Nephron (organoid): Measurements from ENCODE around the gene FGF19.

Experiments used
- H3K27ac Mint-ChIP-seq, 3 experiments: 2 replicates each; pipeline ENCODE4 v1.8.0; 2020; ENCODE audit warnings: mixed read lengths in 3 of 3, mild to moderate bottlenecking in 2 of 3, moderate library complexity in 1 of 3
- H3K27me3 Mint-ChIP-seq: 2 replicates; pipeline ENCODE4 v1.8.0; 2021; ENCODE audit warnings: low read depth, mild to moderate bottlenecking, moderate library complexity, mixed read lengths
- H3K36me3 Mint-ChIP-seq: 2 replicates; pipeline ENCODE4 v1.8.0; 2020; ENCODE audit warnings: low read depth, mixed read lengths
- H3K4me1 Mint-ChIP-seq: 2 replicates; pipeline ENCODE4 v1.8.0; 2020; ENCODE audit warnings: mixed read lengths
- H3K4me3 Mint-ChIP-seq, 3 experiments: 2 replicates each; pipeline ENCODE4 v1.8.0; 2020; ENCODE audit warnings: mild to moderate bottlenecking in 3 of 3, mixed read lengths in 3 of 3, moderate library complexity in 2 of 3
- H3K9me3 Mint-ChIP-seq: 2 replicates; pipeline ENCODE4 v1.8.0; 2020; ENCODE audit warnings: mixed read lengths
- CTCF ChIP-seq, 3 experiments: fragments of 200-600 bp; sonication (generic); IDR thresholded peaks; one replicate each; pipeline ENCODE4 v1.5.0; 2021; ENCODE audit warnings: antibody characterized with exemption in 3 of 3; ENCODE audit not compliant: unreplicated experiment in 3 of 3

The FGF19 gene

GRCh38 chr11:69703768-69704507 lies at the start of gene FGF19:
Gene FGF19, minus strand, starts transcription at chr11:69704022. Its CDS starts 146 bp downstream, at chr11:69703876.
- Mint-ChIP-seq H3K27me3 (peaks cover 86% of the 10 kb centered on the region), H3K27ac (no peak within 1 kb of the TSS), H3K4me3 (peak within 1 kb of the TSS; percentile 71 to 76 (median 73)), H3K36me3 (no peaks in the 10 kb centered on the region), H3K9me3 (no peaks in the 10 kb centered on the region), H3K4me1 (peaks cover 29% of the 10 kb centered on the region)
- no peak for TF ChIP-seq CTCF (IDR thresholded peaks at IDR 0.05; ENCODE audit: unreplicated experiment in 3 of 3)

- TF ChIP-seq CTCF (IDR thresholded peaks at IDR 0.05; ENCODE audit: unreplicated experiment in 3 of 3): no peak
- H3K27ac Mint-ChIP-seq: no peak overlapping the region
- peaks cover 6% of the 10 kb centered on the region for H3K9me3 Mint-ChIP-seq
- no peaks in the 10 kb centered on the region for H3K36me3 Mint-ChIP-seq
- peaks cover 10% of the 10 kb centered on the region for H3K27me3 Mint-ChIP-seq
- no peaks in the 10 kb centered on the region for H3K4me1 Mint-ChIP-seq
- H3K4me3 Mint-ChIP-seq: no peak overlapping the region
Observed at GRCh38 chr11:69752890-69753289, 49.1 kb upstream of the FGF19 start.

GRCh38 chr11:69750875-69751597 lies 47.2 kb upstream of the FGF19 start:
- H3K4me1 Mint-ChIP-seq: no peaks in the 10 kb centered on the region
- H3K4me3 Mint-ChIP-seq: no peak overlapping the region
- H3K27me3 Mint-ChIP-seq: peaks cover 5% of the 10 kb centered on the region
- no peak for TF ChIP-seq CTCF (IDR thresholded peaks at IDR 0.05; ENCODE audit: unreplicated experiment in 3 of 3)
- H3K27ac Mint-ChIP-seq: no peak overlapping the region
- H3K9me3 Mint-ChIP-seq: peaks cover 1% of the 10 kb centered on the region
- H3K36me3 Mint-ChIP-seq: no peaks in the 10 kb centered on the region

GRCh38 chr11:69750108-69750850 lies 46.5 kb upstream of the FGF19 start:
- H3K27ac Mint-ChIP-seq: no peak overlapping the region
- H3K4me1 Mint-ChIP-seq: no peaks in the 10 kb centered on the region
- no peak for TF ChIP-seq CTCF (IDR thresholded peaks at IDR 0.05; ENCODE audit: unreplicated experiment in 3 of 3)
- no peaks in the 10 kb centered on the region for H3K9me3 Mint-ChIP-seq
- no peak overlapping the region for H3K4me3 Mint-ChIP-seq
- H3K36me3 Mint-ChIP-seq: no peaks in the 10 kb centered on the region
- peaks cover 8% of the 10 kb centered on the region for H3K27me3 Mint-ChIP-seq

GRCh38 chr11:69748637-69749036 lies 44.8 kb upstream of the FGF19 start:
- no peaks in the 10 kb centered on the region for H3K36me3 Mint-ChIP-seq
- peaks cover 13% of the 10 kb centered on the region for H3K27me3 Mint-ChIP-seq
- H3K4me3 Mint-ChIP-seq: no peak overlapping the region
- no peaks in the 10 kb centered on the region for H3K4me1 Mint-ChIP-seq
- TF ChIP-seq CTCF (IDR thresholded peaks at IDR 0.05; ENCODE audit: unreplicated experiment in 3 of 3): no peak
- no peak overlapping the region for H3K27ac Mint-ChIP-seq
- no peaks in the 10 kb centered on the region for H3K9me3 Mint-ChIP-seq
